GM12873 (cell line): ENCODE data around the gene OR6J1.

Experiments used
- TF ChIP-seq, protein P1 (sequence below): IDR thresholded peaks from 2 replicates; pipeline ENCODE4 v1.5.1; 2012; ENCODE audit warnings: low read depth, mild to moderate bottlenecking, moderate library complexity, low read length, control low read depth; ENCODE audit not compliant: insufficient read depth; ENCODE audit errors: missing control alignments

OR6J1 gene

DNA sequence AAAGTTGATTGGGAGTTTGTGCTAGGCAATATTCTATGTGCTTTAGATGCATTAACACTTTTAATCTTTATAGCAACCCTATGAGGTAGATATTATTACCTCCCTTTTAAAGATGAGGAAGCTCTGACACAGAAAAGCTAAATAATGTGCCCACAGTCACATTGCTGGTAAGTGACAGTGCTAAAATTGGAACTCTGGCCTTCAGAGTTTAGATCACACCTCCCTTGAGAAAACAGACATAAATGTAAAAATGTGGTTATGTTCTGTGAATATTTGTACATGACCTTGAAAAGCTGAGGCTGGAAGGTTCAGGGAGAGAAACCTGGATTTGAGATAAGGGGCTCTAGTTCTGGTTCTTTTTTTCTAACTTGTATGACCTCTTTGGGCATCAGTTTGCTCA lies 44.1 kb downstream of the OR6J1 start:
- TF ChIP-seq, protein P1, sequence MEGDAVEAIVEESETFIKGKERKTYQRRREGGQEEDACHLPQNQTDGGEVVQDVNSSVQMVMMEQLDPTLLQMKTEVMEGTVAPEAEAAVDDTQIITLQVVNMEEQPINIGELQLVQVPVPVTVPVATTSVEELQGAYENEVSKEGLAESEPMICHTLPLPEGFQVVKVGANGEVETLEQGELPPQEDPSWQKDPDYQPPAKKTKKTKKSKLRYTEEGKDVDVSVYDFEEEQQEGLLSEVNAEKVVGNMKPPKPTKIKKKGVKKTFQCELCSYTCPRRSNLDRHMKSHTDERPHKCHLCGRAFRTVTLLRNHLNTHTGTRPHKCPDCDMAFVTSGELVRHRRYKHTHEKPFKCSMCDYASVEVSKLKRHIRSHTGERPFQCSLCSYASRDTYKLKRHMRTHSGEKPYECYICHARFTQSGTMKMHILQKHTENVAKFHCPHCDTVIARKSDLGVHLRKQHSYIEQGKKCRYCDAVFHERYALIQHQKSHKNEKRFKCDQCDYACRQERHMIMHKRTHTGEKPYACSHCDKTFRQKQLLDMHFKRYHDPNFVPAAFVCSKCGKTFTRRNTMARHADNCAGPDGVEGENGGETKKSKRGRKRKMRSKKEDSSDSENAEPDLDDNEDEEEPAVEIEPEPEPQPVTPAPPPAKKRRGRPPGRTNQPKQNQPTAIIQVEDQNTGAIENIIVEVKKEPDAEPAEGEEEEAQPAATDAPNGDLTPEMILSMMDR: no peak

DNA sequence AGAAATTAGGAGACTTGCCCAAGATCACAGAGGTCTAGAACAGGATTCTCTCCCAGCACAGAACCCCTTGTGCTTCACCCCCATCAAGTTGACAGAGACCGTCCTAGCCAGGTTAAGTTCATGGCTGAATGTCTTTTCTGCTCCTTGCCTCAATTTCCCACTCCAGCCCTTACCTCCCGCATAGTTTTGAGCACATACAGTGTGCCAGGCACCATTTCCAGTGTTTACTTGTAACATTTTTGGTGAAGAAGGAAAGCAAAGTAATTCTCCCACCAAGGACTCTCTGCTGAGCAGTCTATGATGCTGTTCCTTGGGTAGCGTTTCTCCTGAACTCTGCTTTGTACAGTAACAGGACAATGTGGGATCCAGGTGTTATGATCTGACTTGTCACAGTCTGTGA lies 44.8 kb downstream of the OR6J1 start:
- TF ChIP-seq, protein P1: no peak

DNA sequence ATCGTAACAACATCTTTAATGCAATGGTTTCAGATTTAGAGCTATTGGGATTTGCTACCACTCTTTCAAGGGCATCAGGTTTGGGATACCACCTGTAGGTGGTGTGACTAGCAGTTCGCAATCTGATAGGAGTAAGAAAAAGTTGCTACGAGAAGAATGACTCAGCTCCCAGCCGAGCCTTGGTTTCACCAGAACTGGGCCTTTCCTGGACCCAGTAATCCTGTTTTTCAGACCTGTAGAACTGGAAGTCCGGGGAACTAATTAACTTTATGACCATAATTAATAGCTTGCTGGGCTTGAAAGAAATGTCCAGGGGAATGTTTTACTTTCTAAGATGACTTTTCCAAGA lies 45.3 kb downstream of the OR6J1 start:
- TF ChIP-seq, protein P1: peak; percentile 45

DNA sequence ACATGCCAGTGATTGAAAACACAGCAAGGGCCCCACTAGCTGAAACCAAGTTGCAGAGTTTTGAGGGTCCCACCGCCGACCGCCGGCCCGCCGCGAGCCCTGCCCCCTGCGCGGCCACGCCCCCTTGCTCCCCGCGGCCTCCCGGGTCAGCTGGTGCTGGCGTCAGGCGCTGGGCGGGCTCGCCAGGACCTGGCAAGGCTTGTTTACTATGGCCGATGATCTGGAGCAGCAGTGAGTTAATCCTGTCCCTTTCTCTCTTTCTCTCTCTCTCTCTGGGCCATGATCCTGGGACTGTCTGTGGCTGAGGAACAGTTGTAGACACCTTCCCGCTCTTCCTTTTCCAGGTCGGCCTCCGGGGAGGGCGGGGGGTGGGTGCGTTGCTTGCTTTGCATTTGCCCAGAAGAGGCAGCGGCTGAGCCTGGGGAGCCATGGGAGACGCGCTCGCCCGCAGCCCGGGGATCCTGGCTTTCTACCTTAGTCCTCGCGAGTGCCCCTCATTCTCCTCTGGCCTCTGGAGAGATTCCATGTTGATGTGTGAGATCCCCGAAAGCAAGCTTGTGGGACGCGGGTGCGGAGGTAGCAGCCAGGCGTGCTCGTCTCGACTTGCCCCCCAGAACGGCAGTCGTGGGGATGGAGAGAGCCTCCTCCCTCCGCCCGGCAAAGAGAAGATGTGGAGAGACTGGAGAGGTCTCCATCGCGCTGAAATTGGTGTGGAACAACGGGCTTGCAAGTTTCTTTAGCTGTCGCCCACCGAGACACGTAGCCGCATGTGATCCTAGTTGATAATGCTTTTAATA lies 45.9 kb downstream of the OR6J1 start, which contains the start of gene ABHD4:
TSS of gene ABHD4 (plus strand) at position 202 of the 797 bp plus-strand sequence. CDS start at position 209, 7 bp downstream.
- TF ChIP-seq, protein P1: no peak

DNA sequence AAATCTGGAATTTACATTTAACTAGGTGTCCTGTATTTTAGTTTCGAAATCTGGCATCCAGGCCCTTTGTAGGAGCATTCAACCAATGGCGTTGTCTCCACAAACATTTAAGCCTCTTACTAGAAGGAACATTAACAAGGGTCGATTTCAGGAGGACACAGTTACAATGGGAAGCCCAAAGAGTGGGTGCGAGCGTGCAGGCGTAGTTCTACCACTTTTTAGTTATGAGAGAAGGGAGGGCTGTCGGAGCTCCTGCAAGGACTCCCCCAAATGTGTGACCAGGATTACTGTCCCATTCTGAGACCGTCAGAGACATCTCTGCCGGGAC lies 46.4 kb downstream of the OR6J1 start:
- TF ChIP-seq, protein P1: no peak

DNA sequence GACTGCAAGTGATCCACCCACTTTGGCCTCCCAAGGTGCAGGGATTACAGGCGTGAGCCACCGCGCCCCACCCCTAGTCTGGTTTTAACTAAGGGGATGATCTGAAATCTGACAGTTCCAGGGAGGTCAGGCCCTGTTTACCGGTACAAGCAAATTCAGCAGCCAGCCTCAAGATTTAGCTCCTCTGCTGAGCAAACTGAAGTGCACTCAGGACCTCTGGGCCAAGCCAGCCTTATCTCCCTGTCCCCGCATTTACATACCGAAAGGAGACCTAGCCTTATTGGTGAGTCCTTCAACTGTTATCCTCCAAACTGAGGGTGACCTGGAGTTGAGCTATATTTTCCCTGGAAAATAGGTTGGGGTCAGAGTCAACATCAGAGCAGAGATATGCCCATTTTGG lies 46.9 kb downstream of the OR6J1 start:
- TF ChIP-seq, protein P1: no peak

DNA sequence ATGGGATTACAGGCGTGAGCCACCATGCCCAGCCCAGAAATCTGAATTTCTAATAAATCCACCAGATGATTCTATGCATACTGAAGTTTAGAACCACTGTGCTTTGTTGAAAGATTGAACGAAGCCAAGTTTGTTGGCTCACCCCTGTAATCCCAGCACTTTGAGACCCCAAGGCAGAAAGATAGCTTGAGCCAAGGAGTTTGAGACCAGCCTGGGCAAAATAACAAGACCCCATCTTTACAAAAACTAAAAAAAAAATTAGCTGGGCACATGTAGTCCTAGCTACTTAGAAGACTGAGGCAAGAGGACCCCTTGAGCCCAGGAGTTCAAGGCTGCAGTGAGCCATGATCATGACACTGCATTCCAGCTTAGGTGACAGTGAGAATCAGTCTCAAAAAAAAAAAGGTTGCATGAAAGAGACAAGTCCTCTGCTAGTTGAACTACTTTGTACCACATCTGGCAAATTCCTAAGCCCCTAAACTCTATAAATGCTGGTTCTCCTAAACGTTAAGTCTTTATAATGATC lies 47.7 kb downstream of the OR6J1 start:
- TF ChIP-seq, protein P1: no peak
